GM12878 (cell line): Measurements from ENCODE around the gene BRINP2. TPM values are rescaled to one million over a fixed set of nuclear protein-coding genes. Genes with fewer than 3 reads are reported as not detected.

Experiments
- ATAC-seq: fragments of 200-7000 bp; cut with Tn5 transposase; 3 replicates; pipeline ENCODE4 v1.9.1; 2020; ENCODE audit warnings: mild to moderate bottlenecking, moderate library complexity
- Bru-seq: library from RNA; stranded (reverse); fragments of 400-500 nt; gene quantifications from one replicate; lab custom pipeline; 2021; lab: Mats Ljungman, UMichigan
- BruChase-seq, 2 experiments: library from RNA; stranded (reverse); fragments of 400-500 nt; gene quantifications; one replicate each; lab custom pipeline; 2021; lab: Mats Ljungman, UMichigan
- BruUV-seq: library from RNA; stranded (reverse); fragments of 400-500 nt; replicated peaks from 2 replicates; lab custom pipeline; 2021; lab: Mats Ljungman, UMichigan
- CTCF ChIA-PET: fragments of 300-600 bp; sonication (Branson Sonifier 250); formaldehyde crosslinking; extraction: SDS; loops from one replicate; lab custom pipeline; 2021; ENCODE audit warnings: inconsistent platforms; lab: Yijun Ruan, JAX
- POLR2A ChIA-PET: fragments of 350-600 bp; formaldehyde crosslinking; extraction: SDS; loops from one replicate; lab custom pipeline; 2021; ENCODE audit warnings: inconsistent platforms; lab: Charles Lee
- RAD21 ChIA-PET: fragments of 300-600 bp; sonication (Branson Sonifier 250); formaldehyde crosslinking; loops from one replicate; lab custom pipeline; 2023; ENCODE audit warnings: antibody characterized with exemption; ENCODE audit not compliant: unreplicated experiment; lab: Charles Lee
- SMC1A ChIA-PET: fragments of 300-600 bp; sonication (Branson Sonifier 250); formaldehyde crosslinking; loops from one replicate; lab custom pipeline; 2023; ENCODE audit not compliant: unreplicated experiment, uncharacterized antibody; lab: Charles Lee
- DNase-seq: peaks from one replicate; pipeline ENCODE4 v3.0.0-alpha.2; 2011; ENCODE audit warnings: low read depth, low spot score
- FAIRE-seq: peaks from 3 replicates; lab custom pipeline; 2011; peaks lifted over from hg19 to GRCh38; lab: Jason Lieb, UNC
- H2AFZ ChIP-seq: 2 replicates; pipeline ENCODE4 v1.6.0; 2011; ENCODE audit warnings: low read depth, low read length, control low read depth; ENCODE audit not compliant: control insufficient read depth
- H3K27ac ChIP-seq: 2 replicates; pipeline ENCODE4 v1.5.1; 2011; ENCODE audit warnings: control low read depth; ENCODE audit not compliant: control insufficient read depth, insufficient read depth
- H3K27me3 ChIP-seq, 2 experiments: replicated peaks in 1 of 2; 2 replicates each; pipeline versions ENCODE4 v1.6.0 to v1.6.1; 2011; ENCODE audit warnings: low read length in 1 of 2; ENCODE audit not compliant: control insufficient read depth in 2 of 2, insufficient read depth in 2 of 2
- H3K36me3 ChIP-seq, 2 experiments: 2 replicates each; pipeline ENCODE4 v1.5.1; 2011; ENCODE audit warnings: low read length in 1 of 2; ENCODE audit not compliant: control insufficient read depth in 2 of 2, insufficient read depth in 2 of 2
- H3K4me1 ChIP-seq: 2 replicates; pipeline ENCODE4 v1.6.1; 2011; ENCODE audit warnings: mild to moderate bottlenecking, low read length, moderate library complexity, mixed read lengths; ENCODE audit not compliant: control insufficient read depth, insufficient read depth
- H3K4me2 ChIP-seq: 2 replicates; pipeline ENCODE4 v1.6.0; 2011; ENCODE audit warnings: control low read depth; ENCODE audit not compliant: control insufficient read depth, insufficient read depth
- H3K4me3 ChIP-seq: fragments of 200-600 bp; sonication (generic); 2 replicates; pipeline ENCODE4 v1.5.1; 2016
- H3K79me2 ChIP-seq: 2 replicates; pipeline ENCODE4 v1.6.0; 2011; ENCODE audit warnings: low read length; ENCODE audit not compliant: control insufficient read depth, insufficient read depth
- H3K9ac ChIP-seq: 2 replicates; pipeline ENCODE4 v1.8.0; 2011; ENCODE audit warnings: low read length, control low read depth, mixed read lengths; ENCODE audit not compliant: control insufficient read depth, insufficient read depth
- H3K9me3 ChIP-seq: replicated peaks from 3 replicates; pipeline ENCODE4 v1.5.1; 2011; ENCODE audit warnings: mild to moderate bottlenecking, low read length; ENCODE audit not compliant: control insufficient read depth, insufficient read depth
- H4K20me1 ChIP-seq: 2 replicates; pipeline ENCODE4 v1.6.0; 2011; ENCODE audit not compliant: control insufficient read depth, insufficient read depth
- BCL11A ChIP-seq: IDR thresholded peaks from 2 replicates; pipeline ENCODE4 v1.6.1; 2011; ENCODE audit warnings: low read depth, low read length
- HDAC2 ChIP-seq: fragments of 200-600 bp; sonication (generic); IDR thresholded peaks from 2 replicates; pipeline ENCODE4 v1.6.1; 2017
- KDM1A ChIP-seq: fragments of 200-600 bp; sonication (generic); IDR thresholded peaks from 2 replicates; pipeline ENCODE4 v1.6.1; 2016; ENCODE audit warnings: borderline replicate concordance
- NFYB ChIP-seq: IDR thresholded peaks from 2 replicates; pipeline ENCODE4 v1.6.1; 2011; ENCODE audit warnings: low read depth, mild to moderate bottlenecking, low read length, improper control_type of control experiment, moderate library complexity; ENCODE audit not compliant: insufficient read depth
- NR2C2 ChIP-seq: IDR thresholded peaks from 2 replicates; pipeline ENCODE4 v1.6.1; 2011; ENCODE audit warnings: borderline replicate concordance, low read depth; ENCODE audit not compliant: control insufficient read depth, insufficient read length
- WGBS: methylation state at CpG from one replicate; pipeline ENCODE4 v1.1.6; 2016; ENCODE audit warnings: low lambda C conversion rate; ENCODE audit not compliant: insufficient replicate concordance, insufficient coverage; ENCODE audit errors: missing lambda C conversion rate; 5-methylcytosine and 5-hydroxymethylcytosine counted together
- in situ Hi-C: fragments of 300-500 bp; cut with MboI; formaldehyde crosslinking; loops from 9 replicates; pipeline ENCODE4 v1.14.3; 2018; ENCODE audit warnings: mixed read lengths
- intact Hi-C: fragments of 100-400 bp; cut with micrococcal nuclease; formaldehyde crosslinking; loops from one replicate; pipeline ENCODE4 v1.14.2; 2022; ENCODE audit not compliant: unreplicated experiment
- long read RNA-seq, 2 experiments: library from polyadenylated mRNA; unstranded; transcript quantifications; one replicate each; pipeline ENCODE4 v2.0.0, GENCODE V29; 2019 to 2020
- polyA minus RNA-seq, 3 experiments: library from RNA; depleted of rRNA, polyadenylated mRNA; stranded (reverse); fragments of >200 nt; gene quantifications; 2 replicates each; pipeline ENCODE4 v1.2.3, GENCODE V29; 2011
- polyA plus RNA-seq, 11 experiments: library from polyadenylated mRNA; depleted of rRNA in 4 of 11; unstranded in 6 of 11; stranded (reverse) in 5 of 11; fragments of >200 nt; fragmentation: Nextera tagmentation in 4 of 11; fragmentation: Illumina TruSeq in 1 of 11; extraction: Ambion mirVana in 4 of 11; extraction: Trizol in 1 of 11; gene quantifications; 1 replicate in 1 of 11; 2 replicates in 10 of 11; pipeline versions ENCODE4 v1.2.1 to v1.2.3, GENCODE V29; 2011 to 2016; ENCODE audit warnings: inconsistent platforms in 2 of 11, missing spikeins in 2 of 11, low read depth in 1 of 11
- total RNA-seq, 4 experiments: library from RNA; depleted of rRNA in 3 of 4; stranded (reverse); fragments of >200 nt in 3 of 4; fragmentation: Illumina TruSeq in 1 of 4; extraction: Trizol in 1 of 4; gene quantifications; 2 replicates each; pipeline versions ENCODE4 v1.2.1 to v1.2.3, GENCODE V29; 2013 to 2021

The BRINP2 gene
- not detected in 2 replicates for total RNA-seq (2013; cell fraction: nucleolus; rRNA removed)
- total RNA-seq (2014; rRNA removed): not detected in 2 replicates
- total RNA-seq (2014; rRNA removed; fragmentation: Illumina TruSeq; extraction: Trizol): not detected in 2 replicates
- total RNA-seq (2021): not detected in 2 replicates
- not detected for polyA plus RNA-seq (2011; ENCODE audit: low read depth)
- 0.03 and 0.04 TPM in 2 replicates for polyA plus RNA-seq (2011; rRNA removed)
- polyA plus RNA-seq (2011; cell fraction: cytosol; rRNA removed): 0.03 TPM in 1 of 2 replicates, not detected in the other
- 0.04 TPM in 1 of 2 replicates, not detected in the other for polyA plus RNA-seq (2011; cell fraction: nucleus; rRNA removed)
- polyA plus RNA-seq (2012): not detected in 2 replicates
- polyA plus RNA-seq (2014; fragmentation: Illumina TruSeq; extraction: Trizol): not detected in 2 replicates
- not detected for polyA plus RNA-seq (2014; fragmentation: Nextera tagmentation; extraction: Ambion mirVana)
- polyA plus RNA-seq (2014; rRNA removed): 0.14 TPM in 1 of 2 replicates, not detected in the other
- polyA plus RNA-seq (2016; fragmentation: Nextera tagmentation; extraction: Ambion mirVana): not detected
- polyA minus RNA-seq (2011; rRNA and poly(A)+ RNA removed): not detected in 2 replicates
- not detected in 2 replicates for polyA minus RNA-seq (2011; cell fraction: cytosol; rRNA and poly(A)+ RNA removed)
- 0.19 TPM in 1 of 2 replicates, not detected in the other for polyA minus RNA-seq (2011; cell fraction: nucleus; rRNA and poly(A)+ RNA removed)
- Bru-seq, nascent RNA: percentile 4 among the genes with signal in this experiment
- percentile 2 among the genes with signal in this experiment for BruChase-seq, experiment 1, labeled RNA remaining after a 6-hour chase
- percentile 2 among the genes with signal in this experiment for BruChase-seq, experiment 2, labeled RNA remaining after a 2-hour chase
- long read RNA-seq, experiment 1: 0 reads
- long read RNA-seq, experiment 2: 0 reads

- FAIRE-seq (no peak), ATAC-seq (peak; percentile 75), DNase-seq (no peak)
- no peak within 1 kb of the TSS for H3K9ac ChIP-seq
- in situ Hi-C loops (loop anchor here (10.0 kb wide), 1 partner anchor 276 kb away; no protein-coding TSS in a partner anchor), intact Hi-C loops (no loop called here)
- H3K9me3 ChIP-seq: no peaks in the 10 kb centered on the region
- peaks cover 0 to 10% of the 10 kb centered on the region in 2 experiments; a peak in 2 of 4 replicates for H3K27me3 ChIP-seq
- 21% methylated on average over 43 of the region's 49 CpGs for WGBS
- ChIA-PET SMC1A (no interaction called here), POLR2A (no interaction called here), CTCF (interaction anchor here (0.8 kb wide), 1 partner anchor 85 kb away, joined by 3 read pairs; no protein-coding TSS in a partner anchor), RAD21 (interaction anchor here (1.2 kb wide), 1 partner anchor 222 kb away, joined by 3 read pairs; no protein-coding TSS in a partner anchor)
- H3K27ac ChIP-seq: no peak within 1 kb of the TSS
- BruUV-seq: no TSS peak
- no peaks in the 10 kb centered on the region for H4K20me1 ChIP-seq
- H3K4me2 ChIP-seq: no peak within 1 kb of the TSS
- H3K36me3 ChIP-seq: no peaks in the 10 kb centered on the region
- TF ChIP-seq HDAC2 (no peak), BCL11A (no peak), NR2C2 (no peak), KDM1A (no peak), NFYB (peak; percentile 71; the same call in 1 of the 2 replicates)
- H3K79me2 ChIP-seq: no peaks in the 10 kb centered on the region
- no peaks in the 10 kb centered on the region for H3K4me1 ChIP-seq
- no peak within 1 kb of the TSS for H2AFZ ChIP-seq
- H3K4me3 ChIP-seq: no peak within 1 kb of the TSS
Observed at GRCh38 chr1:177170756-177171535, at the start of gene BRINP2. Gene BRINP2, plus strand, starts transcription at chr1:177170958. Its CDS starts 58,919 bp downstream, at chr1:177229877.
